RWPE1 (cell line): Measurements from ENCODE around the gene PAK5.

Experiments used
- CTCF ChIA-PET: fragments of 350-600 bp; sonication (Branson Sonifier 250); formaldehyde crosslinking; extraction: SDS; loops from one replicate; lab custom pipeline; 2021; lab: Yijun Ruan, JAX
- POLR2A ChIA-PET: fragments of 400-600 bp; formaldehyde crosslinking; extraction: SDS; loops from one replicate; lab custom pipeline; 2020; ENCODE audit warnings: antibody characterized with exemption; ENCODE audit not compliant: low non-redundant PET; lab: Yijun Ruan, JAX
- DNase-seq: peaks from one replicate; pipeline ENCODE4 v3.0.0; 2012; ENCODE audit warnings: low spot score
- H3K27ac ChIP-seq: fragments of 450-650 bp; 2 replicates; pipeline ENCODE4 v1.5.1; 2017
- CTCF ChIP-seq: fragments of 450-650 bp; conservative IDR thresholded peaks from 2 replicates; pipeline ENCODE4 v1.5.1; 2017; ENCODE audit warnings: low read depth, mild to moderate bottlenecking

Gene PAK5

GRCh38 chr20:9769954-9770353, 68.9 kb downstream of the PAK5 start:
- ChIA-PET POLR2A (no interaction called here), CTCF (interaction anchor here (0.6 kb wide), 1 partner anchor 115 kb away, joined by 5 read pairs; no protein-coding TSS in a partner anchor)
- TF ChIP-seq CTCF, result no peak
- no peak for DNase-seq
- no peak overlapping the region for H3K27ac ChIP-seq

GRCh38 chr20:9761476-9761875, 77.4 kb downstream of the PAK5 start:
- ChIA-PET CTCF (no interaction called here), POLR2A (no interaction called here)
- H3K27ac ChIP-seq, result no peak overlapping the region
- DNase-seq, result no peak
- no peak for TF ChIP-seq CTCF

- no peak for TF ChIP-seq CTCF
- CTCF ChIA-PET, result no interaction called here
Measured at GRCh38 chr20:9759392-9759791, 79.5 kb downstream of the PAK5 start.

GRCh38 chr20:9758752-9759151, 80.1 kb downstream of the PAK5 start:
- CTCF ChIA-PET, result no interaction called here
- TF ChIP-seq CTCF, result no peak
- POLR2A ChIA-PET, result no interaction called here
- H3K27ac ChIP-seq, result no peak overlapping the region
- DNase-seq, result no peak

More at GRCh38 chr20:9759392-9759791, 79.5 kb downstream of the PAK5 start:
- DNase-seq, result no peak
- H3K27ac ChIP-seq, result no peak overlapping the region
- POLR2A ChIA-PET, result no interaction called here

GRCh38 chr20:9756660-9757059, 82.2 kb downstream of the PAK5 start:
- ChIA-PET POLR2A (no interaction called here), CTCF (interaction anchor here (0.9 kb wide), 1 partner anchor 358 kb away, joined by 4 read pairs; no protein-coding TSS in a partner anchor)

GRCh38 chr20:9755301-9755700, 83.6 kb downstream of the PAK5 start:
- TF ChIP-seq CTCF, result no peak
- CTCF ChIA-PET, result no interaction called here
- POLR2A ChIA-PET, result no interaction called here
- no peak overlapping the region for H3K27ac ChIP-seq
- no peak for DNase-seq

More at GRCh38 chr20:9756660-9757059, 82.2 kb downstream of the PAK5 start:
- no peak for DNase-seq
- H3K27ac ChIP-seq, result no peak overlapping the region
- no peak for TF ChIP-seq CTCF
